Lung (tissue), 12 donors: ENCODE data around the gene ATP6V1B1. TPM values are rescaled to one million over a fixed set of nuclear protein-coding genes. Genes with fewer than 3 reads are reported as not detected.

Experiments
- ATAC-seq: fragments of 200-7000 bp; cut with Tn5 transposase; one replicate; pipeline ENCODE4 v1.9.1; 2020; ENCODE audit warnings: moderate number of reproducible peaks; ENCODE audit not compliant: insufficient read depth, low FRiP score
- DNase-seq, 3 donors: peaks; one replicate each; pipeline ENCODE4 v3.0.0-alpha.2; 2013 to 2017
- H3K27ac ChIP-seq, 2 donors: one replicate each; pipeline ENCODE4 v1.5.1; 2013; ENCODE audit warnings: mild to moderate bottlenecking in 2 of 2, moderate library complexity in 2 of 2, control low read depth in 1 of 2, inconsistent platforms in 1 of 2, low read depth in 1 of 2, low read length in 1 of 2
- H3K27me3 ChIP-seq, 3 donors: one replicate each; pipeline ENCODE4 v1.5.1; 2013; ENCODE audit warnings: low read length in 2 of 3; ENCODE audit not compliant: control insufficient read depth in 3 of 3, insufficient read depth in 3 of 3
- H3K36me3 ChIP-seq, 4 donors: one replicate each; pipeline ENCODE4 v1.5.1; 2013; ENCODE audit warnings: low read length in 4 of 4, mild to moderate bottlenecking in 1 of 4, moderate library complexity in 1 of 4; ENCODE audit not compliant: control insufficient read depth in 4 of 4, insufficient read depth in 4 of 4
- H3K4me1 ChIP-seq, 5 donors: one replicate each; pipeline ENCODE4 v1.5.1; 2013; ENCODE audit warnings: low read length in 5 of 5, mild to moderate bottlenecking in 2 of 5, moderate library complexity in 1 of 5; ENCODE audit not compliant: control insufficient read depth in 5 of 5, insufficient read depth in 5 of 5
- H3K4me3 ChIP-seq: one replicate; pipeline ENCODE4 v1.5.1; 2013; ENCODE audit warnings: mild to moderate bottlenecking, control low read depth, moderate library complexity
- H3K9ac ChIP-seq, 2 donors: one replicate each; pipeline ENCODE4 v1.5.1; 2013; ENCODE audit warnings: low read length in 2 of 2, control low read depth in 1 of 2; ENCODE audit not compliant: insufficient read depth in 1 of 2
- H3K9me3 ChIP-seq, 4 donors: one replicate each; pipeline ENCODE4 v1.5.1; 2013; ENCODE audit warnings: low read length in 3 of 4, mild to moderate bottlenecking in 1 of 4, moderate library complexity in 1 of 4; ENCODE audit not compliant: control insufficient read depth in 4 of 4, insufficient read depth in 3 of 4
- WGBS, 2 donors: extraction: QIAGEN DNeasy Blood & Tissue Kit; methylation state at CpG; one replicate each; pipeline ENCODE4 v1.1.7; 2013; 5-methylcytosine and 5-hydroxymethylcytosine counted together
- polyA plus RNA-seq, 2 donors: library from polyadenylated mRNA; stranded (reverse); fragments of 200-250 nt; gene quantifications; one replicate each; pipeline ENCODE4 v1.2.1, GENCODE V29; 2013
- total RNA-seq, 2 donors: library from RNA; depleted of rRNA in 1 of 2; stranded (reverse); fragments of >200 nt in 1 of 2; gene quantifications; one replicate each; pipeline ENCODE4 v1.2.1, GENCODE V29; 2014 to 2021
- TF ChIP-seq, protein P1 (sequence below): IDR thresholded peaks from 2 replicates; pipeline ENCODE4 v1.5.1; 2012; ENCODE audit warnings: mild to moderate bottlenecking; ENCODE audit errors: control extremely low read depth, extremely low read depth
- donor health status: control.
- donor health status: control.
- donor health status: Bipolar disorder and iron deficiency.
- donor health status: healthy.
- donor health status: DM: yes; HTN: yes; CAD: no.

The ATP6V1B1 gene
- total and polyA plus RNA-seq, 4 donors, result 0.33 to 5.9 (median 1.8) TPM

DNA sequence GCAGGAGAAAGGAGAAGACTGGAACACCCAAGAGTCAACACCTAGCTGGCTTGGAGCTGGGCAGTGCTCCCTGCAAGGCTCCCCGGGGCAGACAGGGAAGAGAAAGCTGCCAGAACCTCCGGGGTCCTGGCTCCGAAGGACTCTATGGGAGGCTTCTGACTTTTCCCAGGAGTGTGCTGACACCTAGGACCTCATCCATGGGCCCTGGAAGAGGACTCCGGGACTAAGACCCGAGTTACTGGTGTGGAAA lies 37.8 kb upstream of the ATP6V1B1 start:
- no peak for DNase-seq
- Histone ChIP-seq H3K4me1 (peaks cover 0 to 13% (median 5%) of the 10 kb centered on the region in 5 donors), H3K4me3 (no peak overlapping the region), H3K27me3 (peaks cover 0 to 88% (median 76%) of the 10 kb centered on the region in 3 donors), H3K9me3 (peaks cover 0 to 1% (median 0%) of the 10 kb centered on the region in 4 donors), H3K9ac (no peak overlapping the region), H3K36me3 (no peaks in the 10 kb centered on the region), H3K27ac (no peak overlapping the region)
- ATAC-seq, result no peak
- 6 to 8% methylated on average over 5 of the region's 5 CpGs for WGBS, 2 donors
- TF ChIP-seq, protein P1, sequence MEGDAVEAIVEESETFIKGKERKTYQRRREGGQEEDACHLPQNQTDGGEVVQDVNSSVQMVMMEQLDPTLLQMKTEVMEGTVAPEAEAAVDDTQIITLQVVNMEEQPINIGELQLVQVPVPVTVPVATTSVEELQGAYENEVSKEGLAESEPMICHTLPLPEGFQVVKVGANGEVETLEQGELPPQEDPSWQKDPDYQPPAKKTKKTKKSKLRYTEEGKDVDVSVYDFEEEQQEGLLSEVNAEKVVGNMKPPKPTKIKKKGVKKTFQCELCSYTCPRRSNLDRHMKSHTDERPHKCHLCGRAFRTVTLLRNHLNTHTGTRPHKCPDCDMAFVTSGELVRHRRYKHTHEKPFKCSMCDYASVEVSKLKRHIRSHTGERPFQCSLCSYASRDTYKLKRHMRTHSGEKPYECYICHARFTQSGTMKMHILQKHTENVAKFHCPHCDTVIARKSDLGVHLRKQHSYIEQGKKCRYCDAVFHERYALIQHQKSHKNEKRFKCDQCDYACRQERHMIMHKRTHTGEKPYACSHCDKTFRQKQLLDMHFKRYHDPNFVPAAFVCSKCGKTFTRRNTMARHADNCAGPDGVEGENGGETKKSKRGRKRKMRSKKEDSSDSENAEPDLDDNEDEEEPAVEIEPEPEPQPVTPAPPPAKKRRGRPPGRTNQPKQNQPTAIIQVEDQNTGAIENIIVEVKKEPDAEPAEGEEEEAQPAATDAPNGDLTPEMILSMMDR, result no peak

DNA sequence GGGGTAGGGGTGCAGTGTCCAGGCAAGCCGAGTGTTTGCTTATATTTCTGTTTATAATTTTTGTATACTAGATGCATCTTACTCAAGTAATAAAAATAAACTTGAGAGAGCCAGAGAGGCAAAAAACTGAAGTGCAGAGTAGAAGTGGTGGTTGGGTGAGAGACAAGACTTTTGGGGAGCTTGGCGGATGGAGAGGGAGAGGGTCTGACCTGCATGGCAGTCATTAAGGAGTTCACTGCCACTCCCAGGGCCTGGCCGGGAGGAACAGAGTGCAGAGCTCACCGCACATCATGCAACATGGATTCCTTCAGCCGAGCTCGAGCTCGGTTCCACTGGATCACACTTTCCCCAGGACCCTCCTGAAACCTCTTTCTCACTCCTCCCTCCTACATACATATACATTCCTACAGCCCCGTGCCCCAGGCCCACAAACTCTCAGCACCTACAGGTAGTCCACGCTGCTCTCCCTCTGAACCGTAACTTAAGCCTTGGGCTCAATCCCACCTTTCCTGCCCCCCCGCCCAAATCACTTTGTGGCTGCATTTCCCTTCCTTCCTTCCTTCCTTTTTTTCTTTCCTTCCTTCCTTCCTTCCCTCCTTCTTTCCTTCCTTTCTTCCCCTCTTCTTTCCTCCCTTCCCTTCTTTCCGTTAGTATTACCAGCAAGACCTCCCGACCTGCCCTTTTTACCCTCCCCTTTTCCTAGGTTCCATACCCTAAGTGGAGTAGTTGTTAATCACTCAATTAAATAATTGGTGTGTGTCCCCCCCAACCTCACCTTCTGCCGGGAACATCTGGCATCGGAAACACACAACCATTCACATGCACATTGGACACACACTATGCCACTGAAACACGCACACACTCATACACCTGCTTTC lies 37.1 kb upstream of the ATP6V1B1 start:
- H3K9ac ChIP-seq, result no peak overlapping the region

DNA sequence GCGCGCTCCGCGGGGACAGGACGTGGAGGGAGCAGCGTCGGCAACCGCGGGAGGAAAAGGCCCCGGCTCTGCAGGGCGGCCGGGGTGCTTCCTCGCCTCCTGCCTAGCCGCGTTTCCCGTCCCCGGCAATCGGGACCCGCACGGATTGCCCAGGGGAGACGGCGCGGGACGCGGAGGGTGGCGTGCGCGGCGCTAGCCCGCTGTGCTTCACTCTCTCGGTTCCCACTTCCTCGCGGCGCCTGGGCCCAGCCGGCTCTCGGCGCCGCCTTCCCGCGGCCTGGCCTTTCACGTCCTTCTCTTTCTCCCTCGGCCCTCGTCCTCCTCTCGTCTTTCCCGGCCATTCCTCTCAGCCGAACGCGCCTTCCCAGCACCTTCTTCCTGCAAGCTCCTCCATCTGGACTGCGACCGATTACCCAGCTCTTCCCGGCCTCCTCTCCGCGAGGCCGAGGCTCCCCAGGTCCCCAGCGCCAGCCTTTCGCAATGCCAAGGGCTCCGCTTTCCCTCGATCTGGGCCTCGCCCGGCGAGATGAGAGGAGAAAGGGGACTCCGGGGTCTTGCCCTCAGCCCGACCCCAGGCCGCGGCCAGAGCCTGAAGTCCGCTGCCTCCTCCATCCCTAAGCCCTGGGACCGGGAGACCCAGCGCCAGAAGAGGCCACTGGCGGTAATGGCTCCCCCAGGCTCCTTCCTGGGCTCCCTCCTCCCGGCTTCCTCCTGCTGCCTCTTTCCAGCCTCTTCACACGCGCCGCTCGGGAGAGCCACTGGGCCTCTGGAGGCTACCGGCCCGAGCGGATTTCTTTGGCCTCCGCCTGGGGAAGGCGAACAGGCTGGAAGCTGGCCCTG lies 34.3 kb upstream of the ATP6V1B1 start:
- Histone ChIP-seq H3K27me3 (peaks cover 11 to 89% (median 70%) of the 10 kb centered on the region in 3 donors), H3K9ac (peak overlapping the region in 1 of 2 donors; percentile 26), H3K36me3 (no peaks in the 10 kb centered on the region), H3K27ac (peak overlapping the region in 1 of 2 donors; percentile 43), H3K4me3 (peak overlapping the region; percentile 37), H3K9me3 (peaks cover 0 to 15% (median 0%) of the 10 kb centered on the region in 4 donors), H3K4me1 (peaks cover 0 to 13% (median 5%) of the 10 kb centered on the region in 5 donors)
- TF ChIP-seq, protein P1, result no peak
- WGBS, 2 donors, result 6 to 7% methylated on average over 71 to 79 of the region's 79 CpGs
- DNase-seq (peak in 2 of 3 donors; percentile 43 to 46), ATAC-seq (peak; percentile 62)

More for the DNA sequence above, 37.1 kb upstream of the ATP6V1B1 start:
- Histone ChIP-seq H3K27me3 (peaks cover 0 to 89% (median 76%) of the 10 kb centered on the region in 3 donors), H3K36me3 (no peaks in the 10 kb centered on the region), H3K4me1 (peaks cover 0 to 13% (median 5%) of the 10 kb centered on the region in 5 donors), H3K9me3 (peaks cover 0 to 1% (median 0%) of the 10 kb centered on the region in 4 donors), H3K4me3 (no peak overlapping the region), H3K27ac (no peak overlapping the region)
- no peak for DNase-seq
- ATAC-seq, result no peak
- TF ChIP-seq, protein P1, result no peak
- 11 to 16% methylated on average over 16 of the region's 16 CpGs for WGBS, 2 donors
